KOPT-K1 (cell line): ENCODE data around the gene ABCA13.

Source experiments
- H3K27ac ChIP-seq: fragments of 200-600 bp; sonication (generic); 2 replicates; pipeline ENCODE4 v1.5.1; 2016; ENCODE audit warnings: antibody characterized with exemption, mild to moderate bottlenecking, low read depth, low read length; ENCODE audit not compliant: poor library complexity, severe bottlenecking
- H3K36me3 ChIP-seq: fragments of 200-600 bp; sonication (generic); 2 replicates; pipeline ENCODE4 v1.5.1; 2017; ENCODE audit warnings: antibody characterized with exemption, mild to moderate bottlenecking, low read length, moderate library complexity; ENCODE audit not compliant: insufficient read depth
- H3K9me3 ChIP-seq: fragments of 200-600 bp; sonication (generic); 2 replicates; pipeline ENCODE4 v1.5.1; 2017; ENCODE audit warnings: antibody characterized with exemption, low read length, mild to moderate bottlenecking; ENCODE audit not compliant: insufficient read depth, poor library complexity, severe bottlenecking

ABCA13 gene

DNA sequence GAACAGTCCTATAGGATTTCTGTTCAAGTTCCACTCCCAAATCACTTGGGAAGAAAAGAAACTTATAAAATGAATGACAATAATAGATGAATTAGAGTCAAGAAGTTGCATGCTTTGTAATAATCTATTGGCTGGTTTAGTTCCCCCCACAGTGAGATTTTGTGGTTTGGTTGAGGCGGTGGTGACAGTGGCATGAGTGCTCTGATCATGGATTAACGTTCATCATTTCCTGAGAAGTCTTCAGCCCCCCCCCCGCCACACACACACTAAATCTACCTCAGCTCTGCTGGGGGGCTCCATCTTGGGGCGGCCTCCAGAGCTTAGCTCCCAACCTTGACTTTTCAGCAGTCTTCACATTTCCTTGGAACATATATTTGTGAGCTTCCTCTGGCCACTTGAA lies 121.7 kb downstream of the ABCA13 start:
- Histone ChIP-seq H3K27ac (no peak overlapping the region), H3K36me3 (no peaks in the 10 kb centered on the region), H3K9me3 (no peaks in the 10 kb centered on the region)

DNA sequence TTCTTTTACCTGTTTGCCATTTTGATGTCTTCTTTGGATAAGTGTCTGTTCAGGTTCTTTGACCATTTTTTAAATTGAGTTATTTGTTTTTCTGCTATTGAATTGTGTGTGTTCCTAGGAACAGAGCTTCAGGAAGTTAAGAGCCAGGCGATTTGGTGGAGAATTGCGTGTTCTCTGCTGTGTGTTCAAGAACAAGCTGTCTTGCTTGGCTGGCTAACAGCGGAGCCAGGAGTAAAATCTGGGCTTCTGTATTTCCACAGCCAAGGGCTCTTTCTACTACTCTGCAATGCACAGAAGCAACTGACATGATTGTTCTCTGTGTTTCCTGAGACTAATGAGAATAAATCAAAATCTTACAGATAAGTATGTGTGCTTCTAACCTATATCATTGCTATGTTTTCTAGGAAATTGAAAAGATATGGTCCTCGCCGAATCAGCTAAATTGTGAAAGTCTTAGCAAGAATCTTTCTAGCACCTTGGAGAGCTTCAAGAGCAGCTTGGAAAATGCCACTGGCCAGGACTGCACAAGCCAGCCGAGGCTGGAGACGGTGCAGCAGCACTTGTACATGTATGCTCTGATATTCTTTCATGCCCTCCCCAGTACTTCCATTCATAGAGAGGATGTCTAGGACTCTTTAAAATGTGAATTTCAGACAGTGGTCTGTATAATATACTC lies 124.2 kb downstream of the ABCA13 start:
- Histone ChIP-seq H3K27ac (no peak overlapping the region), H3K9me3 (no peaks in the 10 kb centered on the region)

DNA sequence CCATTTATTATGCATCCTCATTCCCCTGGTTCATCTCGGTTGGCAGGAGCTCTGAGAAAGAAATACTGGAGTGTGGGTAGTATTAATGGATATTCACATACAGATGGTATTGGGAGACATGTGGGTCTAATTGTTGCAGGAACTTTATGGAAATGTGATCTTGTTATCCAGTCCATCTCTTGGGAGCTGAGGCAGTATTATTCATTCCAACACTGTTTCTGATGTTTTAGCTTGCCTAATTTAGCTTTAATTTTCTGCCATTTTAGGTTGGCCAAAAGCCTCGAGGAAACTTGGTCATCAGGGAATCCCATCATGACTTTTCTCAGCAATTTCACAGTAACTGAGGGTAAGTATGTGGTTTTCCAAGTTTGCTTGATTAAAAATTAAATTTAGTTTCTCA lies 125.7 kb downstream of the ABCA13 start:
- H3K27ac ChIP-seq, result no peak overlapping the region
- no peaks in the 10 kb centered on the region for H3K36me3 ChIP-seq
- H3K9me3 ChIP-seq, result no peaks in the 10 kb centered on the region

More for the DNA sequence above, 124.2 kb downstream of the ABCA13 start:
- H3K36me3 ChIP-seq, result no peaks in the 10 kb centered on the region

DNA sequence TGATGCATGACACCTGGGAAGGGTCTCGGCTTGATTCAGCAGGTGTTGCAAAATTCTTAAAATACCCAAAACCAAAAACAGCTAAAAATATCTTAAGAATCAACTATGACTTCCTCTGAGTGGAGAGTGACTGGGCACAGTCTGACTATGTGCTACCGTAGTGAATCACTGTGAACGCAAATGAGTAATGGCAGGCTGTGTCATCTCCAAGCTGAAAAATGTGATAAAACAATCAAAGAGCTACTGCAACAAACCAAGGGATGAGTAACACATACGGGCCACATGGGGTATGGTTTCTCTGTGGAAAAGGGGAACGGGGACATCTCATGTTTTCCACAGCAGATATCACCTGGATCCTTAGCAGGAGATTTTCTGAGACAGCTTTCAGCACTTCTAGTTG lies 127.5 kb downstream of the ABCA13 start:
- Histone ChIP-seq H3K27ac (no peak overlapping the region), H3K36me3 (no peaks in the 10 kb centered on the region), H3K9me3 (no peaks in the 10 kb centered on the region)

DNA sequence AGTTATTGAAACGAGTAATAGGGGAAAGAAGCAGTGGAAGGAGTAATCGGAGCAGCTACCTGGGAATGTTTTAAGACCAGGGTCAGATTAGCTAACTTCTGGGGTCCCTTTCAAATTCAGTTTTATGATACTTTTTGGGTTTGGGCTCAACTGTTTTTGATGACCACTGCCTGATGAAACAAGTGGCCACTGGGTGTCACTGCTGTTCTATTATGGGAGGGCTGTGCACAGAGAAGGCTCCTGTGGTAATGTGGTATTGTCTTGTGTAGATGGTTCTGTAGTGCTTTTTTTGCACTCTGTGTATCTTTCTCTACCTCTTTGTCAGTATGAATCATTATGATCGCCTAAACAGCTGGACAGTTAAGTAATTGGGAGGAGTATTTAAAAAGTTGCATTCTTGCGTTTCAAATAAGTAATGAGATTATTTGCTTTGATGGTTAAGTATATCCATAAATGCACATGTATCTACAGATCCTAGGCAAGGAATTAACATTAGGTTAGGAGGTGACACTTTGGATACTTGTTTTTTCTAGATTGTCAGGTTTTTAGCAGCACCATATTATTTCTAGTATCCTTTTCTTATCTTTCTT lies 128.4 kb downstream of the ABCA13 start:
- Histone ChIP-seq H3K9me3 (no peaks in the 10 kb centered on the region), H3K27ac (no peak overlapping the region), H3K36me3 (no peaks in the 10 kb centered on the region)

GRCh38 chr7:48300301-48300700 lies 129.0 kb downstream of the ABCA13 start:
- Histone ChIP-seq H3K36me3 (no peaks in the 10 kb centered on the region), H3K9me3 (no peaks in the 10 kb centered on the region), H3K27ac (no peak overlapping the region)

DNA sequence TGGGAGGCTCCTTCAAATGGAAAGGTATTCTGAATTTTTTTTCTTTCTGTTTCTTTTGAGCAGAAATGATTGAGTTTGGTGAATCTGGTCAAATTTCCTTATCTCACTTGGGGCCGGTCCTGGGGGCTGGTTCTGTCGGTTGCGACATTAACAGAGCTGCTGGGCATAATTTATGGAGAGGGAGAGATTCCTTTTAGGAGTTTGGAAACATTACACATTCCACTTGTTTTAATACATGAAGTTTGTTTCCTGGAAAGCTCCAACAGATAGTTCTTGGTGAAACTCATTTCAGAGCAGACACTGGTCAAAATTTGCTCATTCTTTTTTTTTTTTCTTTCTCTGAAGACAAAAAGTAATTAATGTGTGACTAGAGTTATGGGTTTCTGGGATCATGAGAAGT lies 129.9 kb downstream of the ABCA13 start:
- no peaks in the 10 kb centered on the region for H3K9me3 ChIP-seq
- H3K36me3 ChIP-seq, result no peaks in the 10 kb centered on the region
- no peak overlapping the region for H3K27ac ChIP-seq

GRCh38 chr7:48304641-48305040 lies 133.4 kb downstream of the ABCA13 start:
- H3K27ac ChIP-seq, result no peak overlapping the region

DNA sequence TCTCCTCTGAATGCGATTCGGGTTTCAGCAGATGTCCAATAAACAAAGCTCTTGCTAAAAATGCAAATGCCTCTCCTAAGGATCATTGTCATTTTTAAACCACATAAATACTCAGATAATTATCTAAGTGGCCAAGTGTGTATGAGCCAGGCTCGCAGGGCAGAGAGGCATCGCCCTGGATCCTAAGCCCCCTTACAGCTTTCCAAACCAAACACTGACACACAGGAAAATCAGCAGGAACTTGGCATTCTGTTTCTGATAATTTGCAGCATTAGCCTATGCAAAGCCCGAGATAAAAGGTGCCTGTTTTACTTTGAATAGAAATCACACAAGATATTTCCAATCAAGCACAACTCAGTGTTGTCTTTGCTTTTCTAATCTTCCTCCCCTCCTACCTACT lies 134.4 kb downstream of the ABCA13 start:
- Histone ChIP-seq H3K27ac (no peak overlapping the region), H3K9me3 (no peaks in the 10 kb centered on the region), H3K36me3 (no peaks in the 10 kb centered on the region)

More at GRCh38 chr7:48304641-48305040, 133.4 kb downstream of the ABCA13 start:
- no peaks in the 10 kb centered on the region for H3K9me3 ChIP-seq
- H3K36me3 ChIP-seq, result no peaks in the 10 kb centered on the region

DNA sequence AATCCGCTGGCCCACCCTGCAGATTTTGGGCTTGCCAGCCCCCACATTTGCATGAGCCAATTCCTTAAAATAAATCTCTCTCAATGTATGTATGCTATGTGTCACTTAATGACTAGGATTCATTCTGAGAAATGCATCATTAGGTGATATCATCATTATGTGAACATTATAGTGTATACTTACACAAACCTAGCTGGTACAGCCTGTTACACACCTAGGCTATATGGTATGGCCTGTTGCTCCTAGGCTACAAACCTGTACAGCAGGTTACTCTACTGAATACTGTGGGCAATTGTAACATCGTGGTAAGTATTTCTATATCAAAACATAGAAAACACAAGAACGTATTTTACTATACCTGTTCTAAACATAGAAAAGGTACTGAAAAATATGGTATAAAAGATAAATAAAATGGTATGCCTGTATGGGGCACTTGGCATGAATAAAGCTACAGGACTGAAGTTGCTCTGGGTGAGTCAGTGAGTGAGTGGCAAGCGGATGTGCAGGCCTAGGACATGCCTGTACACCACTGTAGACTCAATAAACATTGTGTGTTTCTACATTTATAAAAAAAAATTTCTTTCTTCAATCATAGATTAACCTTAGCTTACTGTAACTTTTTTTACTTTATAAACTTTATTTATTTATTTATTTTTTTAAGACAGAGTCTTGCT lies 135.9 kb downstream of the ABCA13 start:
- H3K9me3 ChIP-seq, result no peaks in the 10 kb centered on the region
- no peaks in the 10 kb centered on the region for H3K36me3 ChIP-seq
- no peak overlapping the region for H3K27ac ChIP-seq

DNA sequence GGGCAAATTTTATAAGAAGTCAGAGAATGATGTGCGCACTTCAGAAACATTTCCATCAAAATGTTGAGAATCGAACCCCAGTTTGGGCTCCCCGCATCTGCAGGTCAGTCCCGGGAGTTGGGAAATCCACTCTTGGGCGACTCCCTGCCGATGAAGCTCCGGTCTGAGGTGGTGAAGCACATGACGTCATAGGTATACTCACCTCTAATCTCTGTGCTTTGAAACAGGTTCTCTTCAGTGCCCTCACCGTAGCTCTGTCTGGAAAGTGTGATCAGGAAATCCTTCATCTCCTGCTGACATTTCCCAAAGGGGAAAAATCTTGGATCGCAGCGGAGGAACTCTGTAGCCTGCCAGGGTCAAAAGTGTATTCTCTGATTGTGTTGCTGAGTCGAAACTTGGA lies 138.5 kb downstream of the ABCA13 start:
- no peaks in the 10 kb centered on the region for H3K36me3 ChIP-seq
- no peak overlapping the region for H3K27ac ChIP-seq
- H3K9me3 ChIP-seq, result no peaks in the 10 kb centered on the region

DNA sequence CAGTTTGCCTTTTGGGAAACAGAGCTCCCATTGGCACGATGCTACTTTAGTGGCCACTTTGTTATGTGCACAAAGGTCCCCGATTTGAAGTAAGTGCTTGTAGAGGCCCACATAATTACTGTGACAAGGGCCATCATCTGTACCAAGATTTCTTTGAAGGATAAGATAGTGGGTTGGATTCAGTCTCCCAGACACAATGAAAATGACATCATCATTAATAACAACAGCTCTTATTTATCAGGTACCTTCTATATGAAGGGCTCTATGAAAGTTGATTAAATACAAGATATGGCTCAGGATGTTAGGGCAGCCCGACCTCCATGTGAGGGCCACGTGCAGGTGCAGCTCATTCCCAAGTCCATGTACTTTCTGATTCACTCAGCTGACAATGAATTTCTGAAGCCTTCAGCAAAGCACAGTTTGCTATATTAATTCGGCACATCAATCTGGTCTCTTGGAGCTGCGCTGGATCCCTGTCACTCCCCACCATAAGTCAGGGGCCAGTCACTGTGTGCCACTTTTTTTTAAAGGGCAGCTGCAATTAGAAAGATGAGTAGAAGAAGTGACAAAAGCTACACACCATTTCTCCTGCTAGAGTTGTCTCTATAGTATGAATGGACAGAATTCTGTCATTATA lies 140.3 kb downstream of the ABCA13 start:
- Histone ChIP-seq H3K9me3 (no peaks in the 10 kb centered on the region), H3K27ac (no peak overlapping the region), H3K36me3 (no peaks in the 10 kb centered on the region)

DNA sequence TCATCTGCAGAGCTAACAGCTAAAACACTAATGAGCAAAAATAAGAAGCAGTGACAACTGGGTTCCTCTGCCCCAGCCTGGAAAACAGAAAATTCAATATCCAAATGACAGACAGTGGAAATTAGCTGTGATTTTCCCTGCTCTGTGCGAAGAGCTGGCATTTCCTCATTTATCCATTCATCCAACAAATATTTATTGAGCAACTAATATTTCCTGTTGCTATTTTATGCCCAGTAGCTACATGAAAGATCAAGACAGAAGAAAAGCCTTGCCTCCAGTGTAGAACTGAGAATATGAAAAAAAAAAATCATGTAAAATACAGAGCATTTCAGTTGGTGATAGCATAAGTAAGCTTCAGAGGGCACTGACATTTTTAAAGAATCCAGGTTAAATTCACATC lies 140.9 kb downstream of the ABCA13 start:
- no peaks in the 10 kb centered on the region for H3K9me3 ChIP-seq
- H3K36me3 ChIP-seq, result no peaks in the 10 kb centered on the region
- no peak overlapping the region for H3K27ac ChIP-seq

- Histone ChIP-seq H3K36me3 (no peaks in the 10 kb centered on the region), H3K27ac (no peak overlapping the region), H3K9me3 (no peaks in the 10 kb centered on the region)
Observed at GRCh38 chr7:48316768-48317167, 145.5 kb downstream of the ABCA13 start.

DNA sequence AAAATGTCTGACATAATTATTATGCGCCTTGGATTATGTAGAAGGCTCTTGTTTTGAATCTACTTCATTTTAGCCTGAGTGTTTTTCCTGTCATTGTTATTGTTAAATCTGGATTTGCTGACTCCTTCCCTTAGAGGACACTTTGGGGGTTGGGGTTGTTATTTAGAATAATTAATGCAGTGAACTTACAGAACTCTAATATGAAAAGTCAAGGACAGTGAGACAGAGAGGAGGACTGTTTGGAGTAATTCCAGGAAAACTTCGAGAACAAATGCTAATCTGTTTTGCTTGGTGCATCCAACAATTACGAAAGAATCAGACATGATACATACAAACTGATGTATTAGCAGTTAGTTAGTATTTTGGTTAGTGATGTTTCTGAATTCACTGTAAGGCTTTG lies 146.1 kb downstream of the ABCA13 start:
- no peak overlapping the region for H3K27ac ChIP-seq
- no peaks in the 10 kb centered on the region for H3K9me3 ChIP-seq
- H3K36me3 ChIP-seq, result no peaks in the 10 kb centered on the region
